GM18868 (cell line): ENCODE results near the gene CYREN.
"Not testable (repeated sequence)": the region's sequence is repeated elsewhere in the genome, so short reads cannot be mapped to it uniquely, and the experiment has no call there.

Experiments
- ATAC-seq: cut with Tn5 transposase; IDR thresholded peaks from one replicate; pipeline ENCODE4 v1.9.1; 2021; ENCODE audit warnings: mild to moderate bottlenecking, moderate library complexity; ENCODE audit not compliant: unreplicated experiment

The CYREN gene

DNA sequence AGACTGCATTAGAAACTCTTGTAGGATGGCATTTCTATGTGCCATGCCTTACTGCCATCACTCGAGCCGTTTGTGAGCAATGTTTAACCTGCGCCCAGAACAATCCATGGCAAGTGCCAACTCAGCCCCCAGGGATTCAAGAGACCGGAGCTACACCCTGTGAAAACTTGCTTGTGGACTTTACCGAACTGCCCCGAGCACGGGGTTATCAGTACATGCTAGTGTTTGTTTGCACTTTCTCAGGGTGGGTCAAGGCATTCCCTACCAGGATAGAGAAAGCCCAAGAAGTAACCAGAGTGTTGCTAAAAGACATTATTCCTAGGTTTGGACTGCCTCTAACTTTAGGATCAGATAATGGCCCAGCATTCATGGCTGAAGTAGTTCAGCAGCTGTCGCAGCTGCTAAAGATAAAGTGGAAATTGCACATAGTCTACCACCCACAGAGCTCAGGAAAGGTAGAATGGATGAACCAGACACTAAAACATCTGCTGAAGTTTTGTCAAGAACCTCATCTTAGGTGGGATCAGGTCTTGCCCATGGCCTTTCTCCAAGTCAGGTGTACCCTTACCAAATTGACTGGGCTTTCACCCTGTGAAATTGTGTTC, 8.9 kb upstream of the CYREN start:
- no peak for ATAC-seq

DNA sequence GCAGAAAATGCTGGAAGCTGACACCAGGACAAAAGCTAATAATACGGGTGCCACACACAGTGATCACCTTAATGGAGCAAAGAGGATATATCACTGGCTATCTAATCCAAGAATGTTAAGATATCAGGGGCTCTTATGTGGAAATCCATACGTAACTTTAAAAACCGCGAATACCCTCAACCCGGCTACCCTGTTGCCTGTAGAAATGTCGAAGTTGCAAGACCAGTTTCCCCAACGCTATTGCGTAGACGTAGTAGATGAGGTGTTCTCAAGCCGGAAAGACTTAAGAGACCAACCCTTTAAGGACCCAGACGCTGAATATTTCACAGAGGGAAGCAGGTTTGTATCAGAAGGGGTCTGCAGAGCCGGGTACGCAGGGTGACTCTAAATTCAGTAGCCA, 7.9 kb upstream of the CYREN start:
- no peak for ATAC-seq

DNA sequence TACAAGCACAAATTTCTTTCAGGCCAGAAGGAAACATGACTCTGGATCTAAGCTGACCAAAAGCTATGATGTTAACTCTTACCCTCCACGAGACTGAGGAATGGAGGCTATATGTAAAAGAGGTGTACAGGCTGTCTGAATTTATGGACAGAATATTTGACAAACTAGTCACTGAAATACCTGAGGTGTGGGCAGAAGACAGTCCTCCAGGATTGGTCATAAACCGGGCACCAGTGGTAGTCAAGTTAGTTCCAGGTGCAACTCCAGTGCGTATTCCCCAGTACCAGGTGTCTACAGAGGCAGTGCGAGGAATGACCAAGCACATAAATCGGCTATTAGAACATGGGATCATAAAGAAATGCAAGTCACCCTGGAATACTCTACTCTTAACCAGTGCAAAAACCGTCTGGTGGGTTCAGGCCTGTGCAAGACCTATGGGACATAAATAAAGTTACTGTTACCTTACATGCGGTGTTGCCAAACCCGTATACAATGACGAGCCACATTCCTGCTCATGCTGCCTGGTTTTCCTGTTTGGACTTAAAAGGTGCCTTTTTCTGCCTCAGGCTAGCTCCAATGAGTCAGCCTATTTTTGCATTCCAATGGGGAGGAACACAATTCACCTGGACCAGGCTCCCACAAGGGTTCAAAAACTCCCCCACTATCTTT, 6.7 kb upstream of the CYREN start:
- no peak for ATAC-seq

DNA sequence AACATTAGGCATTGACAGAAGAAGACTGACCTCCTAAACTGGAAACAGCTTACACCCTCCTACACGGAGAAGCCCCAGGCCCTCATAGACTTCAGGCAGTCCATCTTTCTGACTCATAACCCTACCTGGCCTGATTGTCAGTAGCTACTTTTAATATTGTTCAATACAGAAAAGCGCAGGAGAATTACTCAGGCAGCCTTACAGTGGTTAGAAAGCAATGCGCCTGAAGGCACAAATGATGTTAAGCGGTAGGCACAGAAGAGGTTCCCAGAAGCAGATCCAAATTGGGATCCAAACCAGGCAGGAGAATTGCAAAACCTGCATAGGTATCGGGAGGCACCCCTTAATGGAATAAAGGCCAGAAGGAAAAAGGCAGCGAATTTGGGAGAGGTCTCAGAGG, 5.4 kb upstream of the CYREN start:
- no peak for ATAC-seq

DNA sequence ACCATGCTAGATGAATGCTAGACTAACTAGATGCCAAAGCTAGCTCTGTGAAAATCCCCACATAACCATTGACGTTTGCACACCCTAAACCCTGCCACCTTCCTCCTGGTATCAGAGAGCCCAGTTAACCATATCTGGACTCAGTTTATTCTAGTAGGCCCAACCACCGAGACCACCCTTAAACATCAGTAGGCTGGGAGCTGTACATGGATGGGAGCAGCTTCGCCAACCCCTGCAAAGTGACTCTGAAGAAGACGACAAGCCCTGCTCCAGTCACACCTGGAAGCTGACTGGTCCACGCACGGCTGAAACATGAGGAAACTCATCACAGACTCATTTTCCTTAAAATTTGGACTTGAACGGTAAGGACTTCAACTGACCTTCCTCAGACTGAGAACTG, 4.4 kb upstream of the CYREN start:
- no peak for ATAC-seq

DNA sequence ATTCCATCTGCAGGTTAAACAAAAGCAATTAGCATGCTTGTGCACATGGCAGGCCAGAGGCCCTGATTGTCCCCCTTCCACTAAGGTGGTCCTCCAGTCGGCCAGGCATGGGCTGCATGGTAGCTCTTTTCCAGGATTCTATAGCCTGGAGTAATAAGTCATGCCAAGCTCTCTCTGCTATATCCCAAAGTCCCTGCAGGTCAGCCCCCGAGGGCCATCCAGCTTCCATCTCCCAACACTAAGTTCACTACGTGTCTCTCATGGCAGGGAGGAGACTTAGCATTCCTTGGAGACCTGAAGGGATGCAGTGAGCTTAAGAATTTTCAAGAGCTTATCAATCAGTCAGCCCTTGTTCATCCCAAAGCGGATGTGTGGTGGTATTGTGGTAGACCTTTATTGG, 3.4 kb upstream of the CYREN start:
- ATAC-seq: not testable (repeated sequence)

DNA sequence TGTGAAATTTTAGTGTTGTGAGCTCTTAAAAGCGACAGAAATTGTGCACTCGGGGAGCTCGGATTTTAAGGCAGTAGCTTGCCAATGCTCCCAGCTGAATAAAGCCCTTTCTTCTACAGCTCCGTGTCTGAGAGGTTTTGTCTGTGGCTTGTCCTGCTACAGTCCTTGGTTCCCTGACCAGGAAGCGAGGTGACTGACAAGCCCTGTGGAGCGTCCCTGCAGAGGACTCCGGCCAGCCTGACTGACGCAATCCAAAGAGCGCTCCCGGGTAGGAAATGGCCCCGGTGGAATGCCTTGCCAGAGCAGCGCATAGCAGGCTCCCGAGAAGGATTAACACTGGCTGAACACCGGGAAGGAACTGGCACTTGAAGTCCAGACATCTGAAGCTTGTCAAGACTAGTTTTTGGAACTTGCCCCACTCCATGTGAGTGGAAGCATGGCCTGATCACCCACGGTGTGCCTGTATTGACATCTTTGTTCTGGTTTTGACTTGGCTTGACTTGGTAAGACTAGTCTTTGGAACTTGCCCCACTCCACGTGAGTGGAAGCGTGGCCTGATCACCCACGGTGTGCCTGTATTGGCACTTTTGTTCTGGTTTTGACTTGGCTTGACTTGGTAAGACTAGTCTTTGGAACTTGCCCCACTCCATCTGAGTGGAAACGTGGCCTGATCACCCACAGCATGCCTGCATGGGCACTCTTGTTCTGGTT, 1.2 kb upstream of the CYREN start:
- ATAC-seq: not testable (repeated sequence)

DNA sequence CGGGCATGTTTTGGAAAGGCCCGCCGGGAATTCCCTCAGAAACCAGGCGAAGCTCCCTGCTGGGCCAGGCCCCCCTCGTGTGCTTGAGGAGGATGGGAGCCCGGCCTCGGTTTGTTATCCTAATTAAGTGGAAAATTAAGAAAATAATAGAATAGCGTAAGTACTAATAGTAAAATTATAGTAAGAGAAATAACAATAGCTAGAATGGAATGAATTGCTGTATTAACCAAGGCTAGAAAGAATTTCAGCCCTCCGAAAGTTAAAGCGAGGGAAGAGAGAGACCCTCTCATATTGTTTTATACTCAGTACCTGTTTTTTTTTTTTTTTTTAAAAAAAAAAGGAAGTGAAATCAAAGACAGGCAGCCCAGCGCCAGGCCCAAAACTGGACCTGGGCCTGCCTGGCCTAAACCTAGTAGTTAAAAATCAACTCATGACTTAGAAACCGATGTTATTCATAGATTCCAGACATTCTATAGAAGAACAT, 533 bp upstream of the CYREN start:
- peak; percentile 30 for ATAC-seq

DNA sequence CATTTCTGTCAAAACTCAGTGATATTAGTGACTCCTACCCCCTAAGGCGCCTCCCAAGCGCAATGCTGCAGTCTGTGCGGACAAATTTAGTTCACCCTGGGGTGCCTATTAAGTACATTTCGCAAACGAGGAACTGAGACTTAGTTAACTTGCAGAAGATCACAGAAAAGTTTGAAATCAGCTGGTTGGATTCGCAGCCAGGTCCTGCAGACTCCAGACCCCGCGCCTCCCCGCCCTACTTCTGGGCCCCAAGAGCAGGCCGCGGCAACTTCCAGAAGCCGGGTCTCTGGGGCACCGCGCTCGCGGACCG, 588 bp downstream of the CYREN start:
- no peak for ATAC-seq

DNA sequence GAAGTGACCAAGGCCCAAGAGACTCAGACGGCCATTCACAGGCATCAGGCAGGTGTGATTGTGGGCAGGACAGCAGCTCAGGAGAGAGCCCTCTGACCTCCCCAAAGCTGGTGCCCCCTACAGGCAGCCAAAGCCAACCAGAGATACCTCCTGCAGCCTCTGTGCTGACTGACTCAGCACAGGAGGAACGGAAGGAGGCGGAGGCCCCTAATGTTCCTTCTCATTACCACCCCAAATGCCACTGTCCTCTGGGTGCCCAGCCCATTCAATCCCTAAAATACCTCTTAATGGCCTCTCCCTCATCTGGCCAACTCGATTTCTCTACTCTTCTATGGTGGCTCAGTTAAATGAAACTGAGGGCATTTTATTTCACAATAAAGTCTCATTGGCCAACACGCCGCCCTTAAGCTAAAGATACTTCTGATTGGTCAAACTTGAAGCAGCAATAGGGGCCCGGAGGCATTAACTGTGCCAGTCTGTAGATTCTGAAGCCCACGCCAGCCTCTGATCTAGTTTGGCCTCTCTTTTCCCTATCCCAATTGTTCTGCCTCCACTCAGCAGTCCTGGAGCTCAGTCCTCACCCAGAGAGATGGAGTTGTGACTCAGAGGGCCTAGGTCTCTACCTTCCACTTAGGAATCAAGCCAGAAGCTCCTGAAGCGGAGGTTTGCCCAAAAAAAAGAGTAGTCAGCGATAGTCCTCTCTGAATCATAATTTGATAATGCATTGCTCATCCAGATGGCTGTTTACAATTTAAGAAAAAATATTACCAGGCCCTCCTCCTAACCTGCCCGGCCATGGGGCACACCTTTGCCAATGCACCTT, 1.2 kb downstream of the CYREN start:
- ATAC-seq: peak; percentile 44

DNA sequence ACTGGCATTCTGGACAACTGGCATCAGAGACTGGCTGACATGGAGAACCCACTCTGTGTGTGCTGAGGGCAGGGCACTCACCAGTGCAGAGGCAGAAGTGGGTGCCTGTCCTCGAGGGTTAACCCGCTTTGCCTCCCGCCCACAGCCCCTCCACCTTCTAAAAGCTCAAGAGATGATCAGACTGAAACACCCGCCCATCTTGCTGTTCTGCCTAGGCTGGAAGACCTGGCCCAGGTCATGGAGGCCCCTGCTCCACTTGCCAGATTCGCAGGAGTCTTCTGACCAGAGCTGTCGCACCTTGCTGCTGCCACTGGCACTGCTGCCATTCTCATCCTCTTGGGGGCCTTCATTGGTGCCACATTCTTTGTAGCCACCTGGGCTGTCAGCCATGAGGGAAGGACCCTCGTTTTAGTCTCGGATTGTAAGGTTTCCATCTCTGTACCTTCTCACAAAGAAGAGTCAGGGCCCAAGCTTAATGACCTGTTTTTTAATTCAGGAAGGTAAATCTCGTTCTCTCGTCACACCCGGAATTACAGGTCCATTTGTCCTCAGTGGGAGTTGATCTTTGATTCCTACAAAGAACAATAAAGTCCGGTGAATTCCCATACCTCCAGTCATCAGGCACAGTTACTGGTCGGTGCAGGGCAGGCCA, 1.9 kb downstream of the CYREN start:
- no peak for ATAC-seq

DNA sequence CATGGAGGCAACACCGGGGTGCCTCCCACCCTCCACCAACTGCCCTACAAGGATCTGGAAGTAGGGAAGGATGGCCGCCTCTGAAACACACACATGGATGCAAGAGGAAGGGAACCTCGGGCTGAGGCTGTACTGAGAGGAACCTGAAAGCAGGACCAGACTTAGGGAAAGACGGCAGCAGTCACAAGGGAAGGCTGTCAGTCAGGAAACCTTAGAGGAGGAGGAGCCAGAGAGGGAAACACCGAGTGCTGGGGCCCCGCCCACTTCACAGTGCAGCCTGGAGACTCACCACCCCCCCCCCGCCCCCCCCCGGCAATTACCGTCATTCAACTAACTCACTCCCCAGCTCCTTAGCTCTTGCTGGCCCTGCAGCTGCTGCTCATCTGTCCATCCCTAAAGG, 2.5 kb downstream of the CYREN start:
- no peak for ATAC-seq

DNA sequence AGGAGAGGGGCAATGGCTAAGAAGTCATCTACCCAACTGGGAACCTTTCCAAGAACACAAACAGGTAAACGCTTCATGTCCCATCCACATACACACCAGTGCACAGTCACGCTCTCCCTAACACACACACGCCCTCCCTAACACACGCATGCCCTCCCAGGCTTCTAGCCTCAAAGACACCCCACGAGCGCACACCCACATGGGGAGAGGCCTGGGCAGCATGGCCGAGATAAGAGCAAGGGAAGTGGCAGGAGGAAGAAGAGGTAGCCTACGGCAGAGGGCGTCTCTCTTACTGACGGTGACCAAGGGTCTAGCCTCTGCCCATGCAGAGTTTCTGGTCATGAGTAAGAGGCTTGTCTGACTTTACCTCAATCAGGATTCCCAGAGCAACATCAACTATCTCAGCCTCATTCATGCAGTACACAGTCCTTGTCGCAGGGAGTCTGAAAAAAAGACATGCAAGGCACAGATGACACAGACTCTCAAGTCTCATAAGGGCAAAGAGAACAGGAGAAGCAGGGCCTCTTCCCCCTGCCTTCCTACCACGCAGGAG, 3.1 kb downstream of the CYREN start:
- no peak for ATAC-seq

DNA sequence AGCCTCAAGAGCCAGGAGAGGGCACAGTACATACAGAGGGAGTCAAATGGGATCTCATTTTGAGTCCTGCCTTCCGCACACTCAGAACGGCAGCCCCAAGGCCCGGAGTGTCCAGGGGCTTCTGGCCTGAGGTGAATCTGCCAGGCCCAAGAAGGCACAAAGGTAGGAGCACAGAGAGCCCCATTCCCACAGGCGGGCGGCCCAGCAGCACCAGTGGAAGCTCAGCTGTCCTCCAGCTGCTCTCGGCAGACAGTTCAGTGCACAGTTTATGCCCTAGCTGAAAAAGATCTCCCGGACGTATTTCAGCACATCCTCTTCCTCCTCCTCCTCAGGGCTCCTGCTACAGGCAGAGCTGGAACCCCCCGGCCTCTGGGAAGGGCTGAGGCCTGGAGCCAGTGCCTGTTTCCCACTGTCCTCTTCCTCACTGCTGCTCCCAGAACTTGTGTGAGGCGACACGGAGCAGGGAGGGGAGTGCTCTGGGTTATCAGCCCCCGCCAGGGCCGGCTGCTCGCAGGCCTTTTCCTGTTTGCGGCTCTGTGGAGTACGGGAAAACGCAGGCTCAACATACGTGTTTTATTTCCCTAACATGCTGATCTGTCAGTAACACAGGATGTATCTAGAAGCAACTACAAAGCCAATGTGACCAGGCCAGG, 4.0 kb downstream of the CYREN start:
- no peak for ATAC-seq

DNA sequence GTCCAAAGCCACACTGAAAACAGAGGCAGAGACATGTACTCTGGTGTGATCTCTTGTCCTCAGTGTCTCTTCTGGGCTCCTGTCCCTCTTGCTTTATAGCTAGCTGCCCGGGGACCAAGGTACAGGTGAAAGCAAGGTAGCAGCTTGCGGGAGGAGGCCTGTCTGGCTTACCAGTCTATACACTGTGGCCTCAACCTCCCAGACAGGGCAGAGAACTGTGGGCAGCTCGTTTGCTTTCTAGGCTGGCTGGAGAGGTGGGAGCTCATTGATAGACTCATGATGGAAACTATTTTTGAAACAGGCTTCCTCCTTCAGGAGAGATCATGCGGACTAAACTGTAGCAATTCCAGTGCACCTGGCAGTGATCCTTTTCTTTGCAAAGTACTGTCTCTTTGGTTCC, 4.6 kb downstream of the CYREN start:
- ATAC-seq: no peak

DNA sequence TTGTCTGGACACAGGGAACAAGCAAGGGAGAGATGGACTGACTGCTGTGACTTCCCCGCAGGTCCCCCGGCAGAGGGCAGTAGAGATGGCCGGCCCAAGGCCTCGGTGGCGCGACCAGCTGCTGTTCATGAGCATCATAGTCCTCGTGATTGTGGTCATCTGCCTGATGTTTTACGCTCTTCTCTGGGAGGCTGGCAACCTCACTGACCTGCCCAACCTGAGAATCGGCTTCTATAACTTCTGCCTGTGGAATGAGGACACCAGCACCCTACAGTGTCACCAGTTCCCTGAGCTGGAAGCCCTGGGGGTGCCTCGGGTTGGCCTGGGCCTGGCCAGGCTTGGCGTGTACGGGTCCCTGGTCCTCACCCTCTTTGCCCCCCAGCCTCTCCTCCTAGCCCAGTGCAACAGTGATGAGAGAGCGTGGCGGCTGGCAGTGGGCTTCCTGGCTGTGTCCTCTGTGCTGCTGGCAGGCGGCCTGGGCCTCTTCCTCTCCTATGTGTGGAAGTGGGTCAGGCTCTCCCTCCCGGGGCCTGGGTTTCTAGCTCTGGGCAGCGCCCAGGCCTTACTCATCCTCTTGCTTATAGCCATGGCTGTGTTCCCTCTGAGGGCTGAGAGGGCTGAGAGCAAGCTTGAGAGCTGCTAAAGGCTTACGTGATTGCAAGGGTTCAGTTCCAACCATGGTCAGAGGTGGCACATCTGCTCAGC, 6.0 kb downstream of the CYREN start:
- ATAC-seq: no peak

DNA sequence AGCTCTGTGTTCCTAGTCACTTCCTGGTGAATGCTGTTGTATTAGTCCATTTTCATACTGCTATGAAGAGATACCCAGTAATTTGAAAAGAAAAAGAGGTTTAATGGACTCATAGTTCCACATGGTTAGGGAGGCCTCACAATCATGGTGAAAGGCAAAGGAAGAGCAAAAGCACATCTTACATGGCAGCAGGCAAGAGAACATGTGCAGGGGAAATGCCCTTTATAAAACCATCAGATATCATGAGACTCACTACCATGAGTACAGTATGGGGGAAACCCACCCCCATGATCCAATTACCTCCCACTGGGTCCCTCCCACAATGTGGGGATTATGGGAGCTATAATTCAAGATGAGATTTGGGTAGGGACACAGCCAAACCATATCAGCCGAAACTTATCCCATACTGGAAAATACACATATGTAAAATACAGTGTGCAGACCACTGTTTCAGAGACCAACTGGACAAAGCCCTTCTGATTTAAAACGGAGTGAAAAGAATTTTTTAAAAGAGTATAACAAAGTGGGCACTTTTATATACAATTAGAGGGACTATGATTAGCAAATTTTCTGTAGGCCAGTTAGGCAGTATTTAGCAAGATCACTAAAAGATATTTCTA, 8.0 kb downstream of the CYREN start:
- ATAC-seq: no peak

DNA sequence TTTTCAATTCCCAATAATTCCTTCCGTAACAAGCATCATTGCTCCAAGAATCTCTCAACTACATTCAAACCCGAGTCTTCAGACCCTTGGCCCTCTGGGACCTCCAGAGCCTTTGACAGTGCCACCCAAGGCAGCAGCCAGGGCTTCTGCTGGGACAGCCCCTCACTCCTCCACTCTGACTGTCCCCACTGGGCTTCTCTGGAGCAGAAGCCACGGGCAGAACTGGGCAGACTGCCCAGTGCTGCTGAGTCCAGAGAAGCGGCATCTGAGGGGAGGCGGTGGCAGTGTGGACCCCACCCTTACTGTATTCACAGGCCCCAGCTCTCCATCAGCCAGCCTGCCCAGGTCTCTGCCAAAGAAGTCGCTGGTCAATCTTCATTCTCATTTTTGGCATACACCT, 8.8 kb downstream of the CYREN start:
- no peak for ATAC-seq
